Lung microvascular endothelial cell (primary cell): Measurements from ENCODE around the gene SBNO1. TPM values are rescaled to one million over a fixed set of nuclear protein-coding genes. Genes with fewer than 3 reads are reported as not detected.
"Not testable (repeated sequence)": the region's sequence is repeated elsewhere in the genome, so short reads cannot be mapped to it uniquely, and the experiment has no call there.

ENCODE experiments used
- DNase-seq, 2 donors: peaks; one replicate each; pipeline versions ENCODE4 v3.0.0 to v3.0.0-alpha.2; 2010; ENCODE audit warnings: low read depth in 2 of 2
- total RNA-seq: library from RNA; depleted of rRNA; stranded (reverse); fragments of >200 nt; gene quantifications from 2 replicates; pipeline ENCODE4 v1.2.1, GENCODE V29; 2014

The SBNO1 gene
- total RNA-seq, result 14.4 and 17.7 TPM in 2 replicates

DNA sequence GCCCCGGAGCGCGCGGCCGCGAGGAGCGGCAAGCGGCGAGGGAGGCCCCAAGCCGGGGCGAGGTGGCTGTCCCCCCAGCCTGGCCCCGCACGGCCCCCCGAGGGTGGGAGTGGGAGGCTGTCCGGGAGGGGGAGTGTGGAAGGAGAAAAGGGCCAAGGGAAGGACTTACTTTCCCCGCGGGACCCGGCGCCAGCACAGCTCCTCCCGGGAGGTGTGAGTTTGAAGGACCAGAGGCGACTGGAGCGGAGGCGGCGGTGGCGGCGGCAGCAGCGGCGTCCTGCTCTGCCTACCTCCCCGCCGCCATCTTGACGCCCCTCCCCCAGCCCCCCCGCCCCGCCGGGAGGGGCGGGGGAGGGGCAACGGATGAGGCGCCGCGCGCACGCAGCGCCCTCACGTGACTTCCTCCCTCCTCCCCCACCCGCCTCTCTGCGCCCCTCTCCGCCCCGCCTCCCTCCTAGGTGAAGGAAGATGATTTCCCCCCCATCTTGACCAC lies at the start of gene SBNO1:
TSS of gene SBNO1 (minus strand) at position 316 of the 493 bp plus-strand sequence. CDS start 14,406 bp downstream, outside the sequence.
- peak; percentile 94 to 95 for DNase-seq

DNA sequence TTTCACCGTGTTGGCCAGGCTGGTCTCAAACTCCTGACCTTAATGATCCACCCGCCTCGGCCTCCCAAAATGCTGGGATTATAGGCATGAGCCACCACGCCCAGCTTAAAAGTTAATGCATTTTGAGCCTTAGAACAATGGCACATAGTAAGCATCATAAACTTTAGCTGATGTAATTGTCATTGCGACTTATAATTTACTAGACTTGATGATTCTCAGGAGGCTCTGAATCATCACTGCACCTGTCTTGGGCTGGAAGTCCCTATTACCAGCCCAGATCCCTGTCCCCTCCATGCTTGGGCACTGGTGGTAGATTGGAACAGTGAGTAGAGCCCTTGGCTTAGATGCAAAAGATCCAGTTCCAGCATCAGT lies 45.4 kb upstream of the SBNO1 start:
- DNase-seq, result no peak

DNA sequence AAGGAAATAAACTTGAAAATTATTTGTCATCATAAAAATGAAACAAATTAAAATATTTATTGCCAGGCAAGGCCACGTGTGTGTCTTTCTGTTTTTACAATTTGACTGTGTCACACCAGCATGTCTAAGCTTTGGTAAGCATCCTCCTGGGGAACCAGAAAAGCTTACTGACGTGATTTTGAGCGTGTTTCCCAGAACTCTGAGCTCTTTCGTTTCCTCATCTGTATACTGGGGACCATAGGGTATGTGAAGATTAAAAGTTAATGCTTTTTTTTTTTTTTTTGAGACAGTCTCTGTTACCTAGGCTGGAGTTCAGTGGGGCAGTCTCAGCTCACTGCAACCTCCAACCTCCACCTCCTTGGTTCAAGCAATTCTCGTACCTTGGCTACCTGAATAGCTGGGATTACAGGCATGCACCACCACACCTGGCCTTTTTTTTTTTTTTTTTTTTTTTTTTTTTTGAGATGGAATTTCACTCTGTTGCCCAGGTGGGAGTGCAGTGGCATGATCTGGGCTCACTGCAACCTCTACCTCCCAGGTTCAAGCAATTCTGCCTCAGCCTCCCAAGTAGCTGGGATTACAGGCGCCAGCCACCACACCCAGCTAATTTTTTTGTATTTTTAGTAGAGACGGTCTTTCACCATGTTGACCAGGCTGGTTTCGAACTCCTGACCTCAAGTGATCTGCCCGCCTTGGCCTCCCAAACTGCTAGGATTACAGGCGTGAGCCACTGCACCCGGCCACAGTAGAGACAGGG lies 44.8 kb upstream of the SBNO1 start:
- not testable (repeated sequence) for DNase-seq

- not testable (repeated sequence) for DNase-seq
These were observed 44.0 kb upstream of the SBNO1 start for GRCh38 chr12:123408619-123409018.

DNA sequence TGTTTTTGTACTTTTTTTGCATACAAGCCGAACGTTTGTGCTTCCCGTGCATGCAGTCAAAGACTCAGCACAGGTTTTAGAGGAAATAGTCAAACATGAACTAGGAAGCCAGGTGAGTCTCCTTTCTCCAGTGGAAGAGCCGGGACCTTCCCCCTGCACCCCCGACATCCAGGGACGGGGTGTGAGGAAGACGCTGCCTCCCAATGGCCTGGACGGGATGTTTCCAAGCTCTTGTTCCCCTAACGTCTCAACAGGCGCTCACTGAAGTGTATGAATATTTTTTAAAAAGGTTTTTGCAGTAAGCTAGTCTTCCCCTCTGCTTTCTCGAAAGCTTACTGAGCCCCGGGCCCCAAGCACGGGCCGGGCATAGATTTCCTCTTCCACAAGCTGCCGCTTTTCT lies 43.3 kb upstream of the SBNO1 start:
- DNase-seq, result not testable (repeated sequence)

DNA sequence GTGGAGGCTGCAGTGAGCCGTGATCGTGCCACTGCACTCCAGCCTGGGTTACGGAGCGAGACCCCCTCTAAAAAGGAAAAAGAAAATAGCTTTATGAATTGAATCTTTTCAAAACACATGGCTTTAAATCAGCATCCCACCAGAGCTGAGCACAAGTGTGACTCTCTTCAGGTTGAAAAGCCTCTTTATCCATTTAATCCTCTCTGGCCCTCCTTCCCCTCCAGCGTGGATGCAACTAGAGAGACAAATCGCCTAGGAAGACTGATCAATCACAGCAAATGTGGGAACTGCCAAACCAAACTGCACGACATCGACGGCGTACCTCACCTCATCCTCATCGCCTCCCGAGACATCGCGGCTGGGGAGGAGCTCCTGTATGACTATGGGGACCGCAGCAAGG lies 42.6 kb upstream of the SBNO1 start:
- DNase-seq, result not testable (repeated sequence)

DNA sequence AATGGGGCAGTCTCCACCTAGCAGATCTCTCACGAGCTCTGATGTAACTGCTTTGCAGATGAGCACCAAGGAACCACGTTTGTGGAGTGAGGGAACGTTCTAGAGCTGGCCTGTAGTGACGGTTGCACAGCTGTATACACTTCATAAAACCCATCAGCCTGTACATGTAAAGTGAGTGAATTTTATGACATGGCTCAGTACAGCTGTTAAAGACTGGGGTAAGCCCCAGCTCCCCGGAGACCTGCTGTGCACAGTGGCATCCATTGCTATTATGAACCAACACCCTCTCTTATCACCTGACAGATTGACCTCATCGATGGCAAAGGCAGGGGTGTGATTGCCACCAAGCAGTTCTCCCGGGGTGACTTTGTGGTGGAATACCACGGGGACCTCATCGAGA lies 39.9 kb upstream of the SBNO1 start:
- DNase-seq, result no peak

DNA sequence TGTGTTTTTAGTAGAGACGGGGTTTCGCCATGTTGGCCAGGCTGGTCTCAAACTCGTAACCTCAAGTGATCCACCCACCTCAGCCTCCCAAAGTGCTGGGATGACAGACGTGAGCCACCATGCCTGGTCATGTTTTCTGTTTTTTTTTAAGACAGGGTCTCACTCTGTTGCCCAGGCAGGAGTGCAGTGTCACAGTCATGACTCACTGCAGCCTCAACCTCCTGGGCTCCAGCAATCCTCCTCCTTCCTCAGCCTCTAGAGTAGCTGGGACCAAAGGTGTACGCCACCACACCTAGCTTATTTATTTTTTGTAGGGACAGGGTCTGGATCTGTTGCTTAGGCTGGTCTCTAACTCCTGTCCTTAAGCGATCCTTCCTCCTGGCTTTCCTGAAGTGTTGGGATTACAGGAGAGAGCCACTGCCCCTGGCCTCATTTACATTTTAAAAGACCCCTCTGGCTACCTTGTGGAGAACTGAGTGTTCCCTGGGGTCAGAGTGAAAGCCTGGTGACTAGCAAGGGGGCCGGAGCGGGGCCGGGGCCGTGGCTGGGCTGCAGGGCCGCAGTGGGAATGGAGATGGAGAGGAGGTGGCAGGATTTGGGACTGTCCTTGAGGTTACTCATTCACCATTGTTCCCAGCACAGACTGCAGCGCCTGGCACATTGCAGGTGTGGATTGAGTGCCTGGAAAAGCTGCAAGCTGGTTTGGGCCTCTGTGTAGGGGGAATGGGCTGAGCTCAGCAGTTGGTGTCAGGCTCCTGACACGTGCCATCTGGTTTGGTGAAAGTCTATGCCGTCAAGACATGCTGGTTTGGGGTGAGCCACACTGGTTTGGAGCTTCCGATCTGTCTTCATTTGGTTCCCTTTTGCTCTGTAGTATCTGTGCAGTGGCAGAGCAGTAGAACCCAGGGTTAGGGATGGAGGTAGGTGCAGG lies 37.4 kb upstream of the SBNO1 start:
- no peak for DNase-seq

DNA sequence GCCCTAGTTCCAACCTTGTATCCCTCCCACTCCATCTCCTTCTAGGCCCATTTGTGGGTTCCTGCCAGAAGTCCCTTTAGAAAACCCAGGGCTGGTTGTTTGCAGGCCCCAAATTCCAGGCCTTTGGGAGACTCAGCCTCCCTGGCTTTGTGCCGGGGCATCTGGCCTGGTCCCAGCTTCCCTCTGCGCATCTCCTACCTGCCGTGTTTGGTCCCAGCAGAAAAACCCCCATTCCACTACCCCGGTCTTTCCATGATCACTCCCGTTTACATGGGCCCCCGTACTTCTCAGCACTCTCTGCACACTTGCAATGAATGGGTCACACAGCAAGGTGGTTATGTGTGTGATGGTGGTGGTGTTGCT lies 34.6 kb upstream of the SBNO1 start:
- no peak for DNase-seq

GRCh38 chr12:123398550-123399254 lies 34.1 kb upstream of the SBNO1 start:
- DNase-seq, result peak; percentile 73 to 89

DNA sequence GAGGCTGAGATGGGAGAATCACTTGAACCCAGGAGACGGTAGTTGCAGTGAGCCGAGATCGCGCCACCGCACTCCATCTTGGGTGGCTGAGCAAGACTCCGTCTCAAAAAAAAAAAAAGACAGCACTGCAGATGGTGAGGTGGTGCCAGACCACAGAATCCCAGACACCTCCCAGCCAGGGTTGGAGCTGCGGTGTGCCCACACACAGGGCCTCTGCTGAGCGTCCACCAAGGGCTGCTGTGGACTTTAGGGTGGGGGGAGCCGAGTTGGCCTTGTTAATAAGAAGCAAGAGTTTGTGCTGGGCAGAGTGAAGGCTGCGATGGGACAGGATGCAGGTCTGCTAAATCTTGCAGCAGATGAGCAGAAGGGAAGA lies 33.5 kb upstream of the SBNO1 start:
- no peak for DNase-seq

DNA sequence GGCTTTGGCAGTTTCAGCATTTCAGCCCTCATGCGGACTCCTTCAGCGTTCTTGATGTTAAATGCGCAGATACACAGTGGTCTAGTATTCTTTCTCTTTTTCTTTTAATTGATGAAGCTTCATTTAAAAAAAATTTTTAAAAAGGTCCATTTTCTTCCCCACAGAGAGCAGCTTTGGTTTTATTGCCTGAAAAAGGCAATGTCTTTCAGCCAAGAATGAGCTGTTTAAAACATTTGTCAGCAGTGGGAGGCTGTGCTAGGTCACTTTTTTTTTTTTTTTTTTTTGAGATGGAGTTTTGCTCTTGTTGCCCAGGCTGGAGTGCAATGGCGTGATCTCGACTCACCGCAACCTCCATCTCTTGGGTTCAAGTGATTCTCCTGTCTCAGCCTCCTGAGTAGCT lies 32.8 kb upstream of the SBNO1 start:
- no peak for DNase-seq

- DNase-seq, result no peak
These were observed 32.3 kb upstream of the SBNO1 start for GRCh38 chr12:123396954-123397353.

- no peak for DNase-seq
These were observed 31.9 kb upstream of the SBNO1 start for GRCh38 chr12:123396543-123396942.

- DNase-seq, result no peak
These were observed 30.6 kb upstream of the SBNO1 start for GRCh38 chr12:123395236-123395635.

- DNase-seq, result no peak
These were observed 29.1 kb upstream of the SBNO1 start for GRCh38 chr12:123393747-123394146.

GRCh38 chr12:123391546-123392343 lies 27.1 kb upstream of the SBNO1 start:
- DNase-seq, result no peak

DNA sequence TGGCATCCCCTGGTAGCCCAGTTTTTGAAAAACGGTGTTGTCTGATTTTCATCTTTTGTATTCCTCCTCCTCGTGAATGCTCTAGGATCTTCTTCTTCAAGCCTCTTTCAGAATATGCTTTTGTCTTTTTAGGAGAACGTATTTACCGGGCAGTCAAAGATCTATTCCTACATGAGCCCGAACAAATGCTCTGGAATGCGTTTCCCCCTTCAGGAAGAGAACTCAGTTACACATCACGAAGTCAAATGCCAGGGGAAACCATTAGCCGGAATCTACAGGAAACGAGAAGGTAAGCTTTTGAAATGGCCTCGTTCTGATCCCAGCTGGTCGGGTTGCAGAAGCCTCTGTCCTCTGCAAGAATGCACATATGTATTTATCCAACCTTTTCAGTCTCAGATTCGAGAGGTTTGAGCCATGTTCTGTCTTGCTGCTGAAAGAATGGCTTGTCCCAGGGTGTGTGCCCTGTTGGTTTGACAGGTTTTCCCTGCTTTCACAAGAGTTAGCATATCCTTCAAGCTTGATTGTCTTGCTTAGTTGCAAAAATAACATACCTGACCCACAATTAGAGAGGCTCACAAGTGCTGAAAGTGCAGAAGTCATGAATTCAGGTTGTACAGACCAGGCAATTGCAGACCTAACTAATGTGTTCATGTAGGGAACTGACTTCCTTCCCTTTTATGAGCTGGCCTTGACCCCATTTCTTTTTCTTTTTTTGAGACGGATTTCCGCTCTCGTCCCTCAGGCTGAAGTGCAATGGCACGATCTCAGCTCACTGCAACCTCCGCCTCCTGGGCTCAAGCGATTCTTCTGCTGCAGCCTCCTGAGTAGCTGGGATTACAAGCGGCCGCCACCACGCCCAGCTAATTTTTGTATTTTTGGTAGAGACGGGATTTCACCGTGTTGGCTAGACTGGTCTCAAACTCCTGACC lies 26.1 kb upstream of the SBNO1 start:
- peak; percentile 54 to 76 for DNase-seq

- DNase-seq, result peak; percentile 34 to 54
These were observed 25.1 kb upstream of the SBNO1 start for GRCh38 chr12:123389560-123390351.
